Liver (tissue), 9 donors: ENCODE data around the gene CFTR. TPM values are rescaled to one million over a fixed set of nuclear protein-coding genes. Genes with fewer than 3 reads are reported as not detected.

Source experiments
- DNase-seq: peaks from one replicate; pipeline ENCODE4 v3.0.0-alpha.2; 2017; ENCODE audit warnings: low spot score
- H3K27ac ChIP-seq, 2 donors: one replicate each; pipeline ENCODE4 v1.7.0; 2013; ENCODE audit warnings: inconsistent platforms in 2 of 2, low read length in 2 of 2, control low read depth in 1 of 2, low read depth in 1 of 2, mild to moderate bottlenecking in 1 of 2
- H3K27me3 ChIP-seq, 4 donors: one replicate each; pipeline versions ENCODE4 v1.6.1 to v1.7.0; 2013; ENCODE audit warnings: low read length in 3 of 4, inconsistent platforms in 1 of 4, mild to moderate bottlenecking in 1 of 4, moderate library complexity in 1 of 4; ENCODE audit not compliant: control insufficient read depth in 4 of 4, insufficient read depth in 4 of 4
- H3K36me3 ChIP-seq, 4 donors: one replicate each; pipeline versions ENCODE4 v1.6.1 to v1.7.0; 2013; ENCODE audit warnings: low read length in 3 of 4, mild to moderate bottlenecking in 3 of 4, low read depth in 1 of 4, moderate library complexity in 1 of 4; ENCODE audit not compliant: control insufficient read depth in 4 of 4, insufficient read depth in 3 of 4
- H3K4me1 ChIP-seq, 4 donors: one replicate each; pipeline versions ENCODE4 v1.6.1 to v1.7.0; 2013; ENCODE audit warnings: low read length in 3 of 4, mild to moderate bottlenecking in 3 of 4, moderate library complexity in 1 of 4; ENCODE audit not compliant: control insufficient read depth in 4 of 4, insufficient read depth in 4 of 4
- H3K4me3 ChIP-seq, 3 donors: one replicate each; pipeline versions ENCODE4 v1.6.1 to v1.7.0; 2013; ENCODE audit warnings: low read length in 3 of 3, control low read depth in 1 of 3, low read depth in 1 of 3, mild to moderate bottlenecking in 1 of 3
- H3K9ac ChIP-seq, 2 donors: one replicate each; pipeline ENCODE4 v1.7.0; 2013; ENCODE audit warnings: low read length in 2 of 2, mild to moderate bottlenecking in 2 of 2, moderate library complexity in 2 of 2, control low read depth in 1 of 2, low read depth in 1 of 2
- H3K9me3 ChIP-seq, 4 donors: one replicate each; pipeline versions ENCODE4 v1.6.1 to v1.7.0; 2013; ENCODE audit warnings: low read length in 3 of 4; ENCODE audit not compliant: control insufficient read depth in 4 of 4
- CTCF ChIP-seq: fragments of 150-350 bp; IDR thresholded peaks from 2 replicates; pipeline ENCODE4 v1.5.1; 2017; ENCODE audit warnings: improper control_type of control experiment, low read depth, low read length; ENCODE audit not compliant: missing input control
- EGR1 ChIP-seq, 2 donors: IDR thresholded peaks; 2 replicates each; pipeline ENCODE4 v1.6.1; 2016 to 2018; ENCODE audit warnings: antibody characterized with exemption in 2 of 2, low read depth in 2 of 2
- FOXA1 ChIP-seq: IDR thresholded peaks from 2 replicates; pipeline ENCODE4 v1.6.1; 2016; ENCODE audit warnings: antibody characterized with exemption
- FOXA2 ChIP-seq: IDR thresholded peaks from 2 replicates; pipeline ENCODE4 v1.6.1; 2016; ENCODE audit warnings: antibody characterized with exemption
- GABPA ChIP-seq, 2 donors: IDR thresholded peaks in 1 of 2; conservative IDR thresholded peaks in 1 of 2; 2 replicates each; pipeline ENCODE4 v1.6.1; 2016; ENCODE audit warnings: antibody characterized with exemption in 2 of 2, mild to moderate bottlenecking in 1 of 2, moderate library complexity in 1 of 2
- HNF4A ChIP-seq, 2 donors: conservative IDR thresholded peaks; 2 replicates each; pipeline ENCODE4 v1.6.1; 2016; ENCODE audit warnings: antibody characterized with exemption in 2 of 2, mild to moderate bottlenecking in 2 of 2
- HNF4G ChIP-seq: IDR thresholded peaks from 2 replicates; pipeline ENCODE4 v1.6.1; 2016; ENCODE audit warnings: antibody characterized with exemption
- JUND ChIP-seq, 2 donors: IDR thresholded peaks; 2 replicates each; pipeline ENCODE4 v1.6.1; 2016; ENCODE audit warnings: antibody characterized with exemption in 2 of 2
- MAX ChIP-seq: IDR thresholded peaks from 2 replicates; pipeline ENCODE4 v1.6.1; 2016; ENCODE audit warnings: antibody characterized with exemption
- NR2F2 ChIP-seq: IDR thresholded peaks from 2 replicates; pipeline ENCODE4 v1.6.1; 2016; ENCODE audit warnings: antibody characterized with exemption
- RAD21 ChIP-seq, 2 donors: IDR thresholded peaks; 2 replicates each; pipeline ENCODE4 v1.6.1; 2016; ENCODE audit warnings: antibody characterized with exemption in 2 of 2, mild to moderate bottlenecking in 2 of 2
- REST ChIP-seq: IDR thresholded peaks from 2 replicates; pipeline ENCODE4 v1.6.1; 2016; ENCODE audit warnings: antibody characterized with exemption, mild to moderate bottlenecking
- RXRA ChIP-seq, 2 donors: IDR thresholded peaks; 2 replicates each; pipeline ENCODE4 v1.6.1; 2017 to 2018; ENCODE audit warnings: antibody characterized with exemption in 2 of 2, mild to moderate bottlenecking in 1 of 2
- SP1 ChIP-seq: IDR thresholded peaks from 2 replicates; pipeline ENCODE4 v1.6.1; 2018; ENCODE audit warnings: antibody characterized with exemption, mild to moderate bottlenecking
- TAF1 ChIP-seq: conservative IDR thresholded peaks from 2 replicates; pipeline ENCODE4 v1.6.1; 2016; ENCODE audit warnings: antibody characterized with exemption, mild to moderate bottlenecking
- YY1 ChIP-seq: IDR thresholded peaks from 2 replicates; pipeline ENCODE4 v1.6.1; 2016; ENCODE audit warnings: antibody characterized with exemption, mild to moderate bottlenecking
- WGBS: extraction: QIAGEN DNeasy Blood & Tissue Kit; methylation state at CpG from one replicate; pipeline ENCODE4 v1.1.7; 2013; 5-methylcytosine and 5-hydroxymethylcytosine counted together
- polyA plus RNA-seq, 2 donors: library from polyadenylated mRNA; stranded (reverse) in 1 of 2; unstranded in 1 of 2; fragments of 200-250 nt in 1 of 2; fragments of >200 nt in 1 of 2; fragmentation: Nextera tagmentation in 1 of 2; extraction: Ambion mirVana in 1 of 2; gene quantifications; one replicate each; pipeline versions ENCODE4 v1.2.1 to v1.2.3, GENCODE V29; 2013 to 2015
- total RNA-seq, 2 donors: library from RNA; depleted of rRNA; stranded (reverse); fragments of >200 nt; gene quantifications; one replicate each; pipeline ENCODE4 v1.2.3, GENCODE V29; 2014
- TF ChIP-seq, protein P1 (sequence below): IDR thresholded peaks from 2 replicates; pipeline ENCODE4 v1.6.1; 2016; ENCODE audit warnings: antibody characterized with exemption
- TF ChIP-seq, protein P2 (sequence below): IDR thresholded peaks from 2 replicates; pipeline ENCODE4 v1.6.1; 2016; ENCODE audit warnings: antibody characterized with exemption
- donor health status: healthy.
- donor health status: healthy.
- donor health status: healthy.
- donor health status: healthy.
- donor health status: healthy.

Gene CFTR
- total and polyA plus RNA-seq, 4 donors: 0.75 to 10.5 (median 1.3) TPM

DNA sequence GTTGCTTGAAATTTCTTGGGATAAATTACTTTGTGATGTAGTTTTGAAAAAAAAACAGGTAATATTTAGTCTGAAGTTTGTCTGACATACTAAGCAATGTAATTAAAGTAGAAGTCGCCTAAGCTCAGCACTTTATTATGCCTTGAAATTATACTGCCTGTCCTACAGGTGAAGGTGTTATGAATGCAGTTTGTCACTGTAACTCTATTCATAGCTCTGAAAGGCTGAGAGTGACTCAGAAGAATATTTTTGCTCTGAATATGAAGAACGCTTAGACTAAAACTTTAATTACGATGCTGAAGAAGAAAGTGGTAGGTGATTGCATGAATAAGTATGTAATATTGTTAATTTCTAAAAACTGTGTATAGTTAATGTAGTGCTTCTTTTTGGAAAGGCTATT is 9.2 kb downstream of the CFTR start:
- H3K27ac ChIP-seq: no peak overlapping the region
- WGBS: 89% methylated on average over 3 of the region's 3 CpGs
- TF ChIP-seq TAF1 (no peak), HNF4A (conservative IDR thresholded peaks at IDR 0.05) (no peak), GABPA (IDR thresholded peaks at IDR 0.05 in 1 of 2, conservative IDR thresholded peaks at IDR 0.05 in 1 of 2) (no peak), EGR1 (IDR thresholded peaks at IDR 0.05; ENCODE audit: low read depth in 2 of 2) (no peak), RXRA (IDR thresholded peaks at IDR 0.05) (no peak), FOXA2 (no peak), YY1 (no peak), MAX (no peak), RAD21 (IDR thresholded peaks at IDR 0.05) (no peak), CTCF (no peak), SP1 (no peak), REST (no peak), JUND (IDR thresholded peaks at IDR 0.05) (no peak), HNF4G (no peak), NR2F2 (no peak), FOXA1 (no peak)
- TF ChIP-seq, protein P1, sequence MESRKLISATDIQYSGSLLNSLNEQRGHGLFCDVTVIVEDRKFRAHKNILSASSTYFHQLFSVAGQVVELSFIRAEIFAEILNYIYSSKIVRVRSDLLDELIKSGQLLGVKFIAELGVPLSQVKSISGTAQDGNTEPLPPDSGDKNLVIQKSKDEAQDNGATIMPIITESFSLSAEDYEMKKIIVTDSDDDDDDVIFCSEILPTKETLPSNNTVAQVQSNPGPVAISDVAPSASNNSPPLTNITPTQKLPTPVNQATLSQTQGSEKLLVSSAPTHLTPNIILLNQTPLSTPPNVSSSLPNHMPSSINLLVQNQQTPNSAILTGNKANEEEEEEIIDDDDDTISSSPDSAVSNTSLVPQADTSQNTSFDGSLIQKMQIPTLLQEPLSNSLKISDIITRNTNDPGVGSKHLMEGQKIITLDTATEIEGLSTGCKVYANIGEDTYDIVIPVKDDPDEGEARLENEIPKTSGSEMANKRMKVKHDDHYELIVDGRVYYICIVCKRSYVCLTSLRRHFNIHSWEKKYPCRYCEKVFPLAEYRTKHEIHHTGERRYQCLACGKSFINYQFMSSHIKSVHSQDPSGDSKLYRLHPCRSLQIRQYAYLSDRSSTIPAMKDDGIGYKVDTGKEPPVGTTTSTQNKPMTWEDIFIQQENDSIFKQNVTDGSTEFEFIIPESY: no peak
- TF ChIP-seq, protein P2, sequence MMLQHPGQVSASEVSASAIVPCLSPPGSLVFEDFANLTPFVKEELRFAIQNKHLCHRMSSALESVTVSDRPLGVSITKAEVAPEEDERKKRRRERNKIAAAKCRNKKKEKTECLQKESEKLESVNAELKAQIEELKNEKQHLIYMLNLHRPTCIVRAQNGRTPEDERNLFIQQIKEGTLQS: no peak

More for the DNA sequence above, 9.2 kb downstream of the CFTR start:
- peaks cover 0 to 12% (median 10%) of the 10 kb centered on the region in 4 donors for H3K4me1 ChIP-seq
- H3K9ac ChIP-seq: no peak overlapping the region
- no peak for DNase-seq
- no peaks in the 10 kb centered on the region for H3K9me3 ChIP-seq
- no peaks in the 10 kb centered on the region for H3K36me3 ChIP-seq
- H3K4me3 ChIP-seq: no peak overlapping the region
- no peaks in the 10 kb centered on the region for H3K27me3 ChIP-seq
